GM19328 (cell line): ENCODE measurements around the gene MVD.

ENCODE experiments used
- ATAC-seq: cut with Tn5 transposase; IDR thresholded peaks from one replicate; pipeline ENCODE4 v1.9.1; 2021; ENCODE audit warnings: mild to moderate bottlenecking, moderate library complexity; ENCODE audit not compliant: unreplicated experiment

The MVD gene

DNA sequence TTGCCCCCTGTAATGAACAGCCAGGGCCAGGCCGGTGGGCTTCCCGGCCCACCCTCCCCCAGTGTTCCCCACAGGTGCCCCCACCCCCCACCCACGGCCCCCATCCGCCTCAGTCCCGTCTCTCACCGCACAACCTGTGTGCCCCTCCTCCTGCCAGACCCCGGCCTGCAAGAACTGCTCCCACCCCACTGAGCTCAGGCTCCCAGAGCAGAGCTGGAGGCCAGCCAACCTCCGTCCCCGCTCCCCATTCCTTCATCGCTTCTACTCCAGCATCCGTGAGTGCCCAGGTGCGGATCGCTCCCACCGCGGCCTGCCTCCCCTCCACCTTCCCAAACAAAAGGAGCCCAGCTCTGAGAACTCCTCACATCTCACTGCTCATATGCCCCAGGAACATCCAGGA is 4.2 kb downstream of the MVD start:
- no peak for ATAC-seq

DNA sequence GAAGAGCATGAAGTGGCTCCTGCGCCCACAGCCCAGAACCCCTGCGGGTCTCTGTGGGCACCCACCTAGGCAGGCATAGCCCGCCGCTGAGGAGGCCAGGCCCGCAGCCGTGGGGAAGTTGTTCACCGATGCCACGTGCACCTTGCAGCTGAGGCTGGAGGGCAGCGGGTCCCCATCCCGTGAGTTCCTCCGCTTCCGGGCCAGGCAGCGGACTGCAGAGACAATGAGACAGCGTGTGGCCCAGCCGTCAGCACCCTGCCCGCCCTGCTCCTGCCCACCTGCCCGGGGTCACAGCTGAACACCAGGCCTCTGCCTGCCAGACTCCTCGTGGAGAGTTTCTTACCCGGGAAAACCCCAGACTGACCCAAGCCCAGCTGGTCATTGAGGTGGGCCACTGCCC is 5.5 kb downstream of the MVD start:
- ATAC-seq: no peak

DNA sequence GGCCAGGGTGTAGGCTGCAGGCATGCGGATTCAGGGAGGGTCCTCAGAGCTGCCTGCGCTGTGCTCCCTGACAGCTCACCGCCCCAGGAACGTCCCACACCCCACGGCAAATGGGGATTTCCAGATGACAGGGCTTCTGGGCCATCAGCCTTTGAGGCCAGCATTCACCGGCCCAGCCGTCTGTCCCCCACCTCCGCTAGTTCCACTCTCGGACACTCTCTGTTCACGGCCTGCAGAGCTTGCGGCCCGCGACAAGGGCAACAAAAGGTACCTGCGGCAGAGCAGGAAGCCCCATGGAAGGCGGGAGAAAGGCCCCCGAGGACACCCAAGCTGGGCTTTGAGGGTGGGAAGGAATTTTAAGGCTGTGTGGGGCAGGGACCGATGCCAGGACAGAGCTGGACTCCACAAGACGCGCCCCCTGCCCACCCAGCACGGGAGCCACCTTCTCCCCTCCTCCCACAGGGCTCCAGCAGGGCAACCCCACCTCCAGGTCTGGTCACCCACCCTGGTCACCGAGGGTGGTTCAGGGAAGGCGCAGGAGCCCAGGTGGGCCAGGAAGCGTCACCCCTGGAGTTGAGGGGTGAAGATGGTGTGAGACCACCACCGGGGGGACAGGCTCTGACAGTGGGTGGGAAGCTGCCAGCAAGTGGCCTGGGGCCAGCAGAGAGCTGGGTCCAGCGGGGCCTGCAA is 6.5 kb downstream of the MVD start:
- no peak for ATAC-seq

DNA sequence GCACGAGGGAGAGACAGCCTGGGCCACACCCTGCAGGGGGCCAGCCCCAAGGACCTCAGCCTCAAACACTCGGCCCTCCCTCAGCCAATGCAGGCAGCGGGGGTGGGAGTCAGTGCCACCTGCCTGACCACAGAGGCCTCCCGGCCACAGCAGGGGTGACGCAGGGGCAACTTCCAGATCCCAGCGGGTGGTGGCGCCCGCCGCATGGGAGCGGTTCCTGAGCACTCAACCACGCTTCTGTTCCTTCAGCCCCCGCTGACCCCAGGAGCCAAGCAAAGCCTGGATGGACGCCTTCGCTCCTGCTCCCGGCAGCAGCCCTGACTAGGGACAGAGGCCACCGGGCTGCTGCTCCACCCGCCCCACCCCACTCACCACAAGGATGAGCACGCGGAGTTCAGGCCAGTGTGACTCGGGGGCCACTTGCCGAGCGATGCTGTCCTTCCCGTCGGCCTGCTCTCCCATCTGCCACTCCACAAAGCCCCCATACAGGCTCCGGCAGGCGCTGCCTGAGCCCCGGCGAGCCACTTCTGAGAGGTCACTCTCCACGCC is 7.1 kb downstream of the MVD start:
- ATAC-seq: no peak

DNA sequence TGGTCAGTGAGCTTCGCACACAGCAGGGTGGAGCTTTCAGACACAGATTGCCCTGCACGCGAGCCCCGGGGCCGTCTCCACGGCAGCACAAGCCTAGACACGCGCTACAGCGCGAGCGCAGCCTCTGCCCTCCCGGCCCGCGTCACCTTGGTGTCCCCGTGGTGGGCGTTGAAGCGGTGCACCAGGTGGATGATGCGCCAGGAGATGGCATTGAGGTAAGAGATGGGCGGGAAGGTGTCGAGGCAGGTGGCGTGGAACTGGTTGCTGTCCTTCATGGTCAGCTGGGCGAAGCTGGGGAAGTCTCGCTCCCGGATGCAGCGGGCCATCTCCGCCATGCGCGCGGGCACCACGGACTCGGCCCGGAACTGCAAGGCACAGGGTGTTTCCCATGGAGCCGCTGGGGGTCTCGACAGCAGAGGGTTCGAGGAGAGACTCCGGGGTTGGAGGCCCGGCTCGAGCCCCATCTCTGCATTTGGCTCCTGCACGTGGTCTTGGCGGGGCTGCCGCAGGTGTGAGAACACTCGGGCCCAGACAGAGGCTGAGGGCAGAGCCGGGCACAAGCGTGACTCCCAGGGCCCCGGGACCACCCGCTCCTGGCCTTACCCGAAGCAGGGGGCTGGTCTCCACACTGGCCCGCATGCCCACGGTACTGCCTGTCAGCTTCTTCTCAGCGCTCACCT is 7.7 kb downstream of the MVD start:
- no peak for ATAC-seq

DNA sequence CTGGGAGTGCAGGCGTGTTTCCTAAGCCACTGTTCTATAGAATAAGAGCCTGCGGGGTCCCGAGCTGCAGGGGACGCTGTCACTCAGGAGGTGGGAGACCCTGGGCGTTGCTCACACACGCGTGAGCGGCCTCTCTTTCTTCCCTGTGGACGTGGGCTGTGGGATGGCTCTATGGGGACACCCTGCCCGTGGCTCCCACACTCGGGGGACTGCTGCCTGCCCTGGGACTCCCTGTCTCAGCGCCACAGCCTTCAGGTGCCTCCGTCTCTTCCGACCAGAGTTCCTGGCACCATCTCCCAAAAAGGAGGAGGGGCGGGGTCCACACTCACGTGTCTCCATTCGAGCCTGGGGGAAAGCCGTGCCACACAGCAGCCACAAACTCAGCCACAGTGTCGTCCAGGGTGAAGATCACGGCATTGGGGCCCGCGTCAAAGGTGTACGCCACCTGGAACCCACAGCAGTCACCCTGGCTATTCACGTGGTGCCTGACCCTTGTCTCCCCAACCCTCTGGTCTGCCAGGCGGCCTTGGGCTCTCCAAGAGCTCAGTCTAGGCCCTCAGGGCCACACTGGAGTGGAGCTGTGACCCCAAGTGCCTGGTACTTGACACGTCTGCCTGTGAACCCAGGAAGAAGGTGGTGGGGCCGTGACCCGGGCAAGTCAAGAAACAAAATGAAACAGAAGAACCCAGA is 8.4 kb downstream of the MVD start:
- no peak for ATAC-seq

DNA sequence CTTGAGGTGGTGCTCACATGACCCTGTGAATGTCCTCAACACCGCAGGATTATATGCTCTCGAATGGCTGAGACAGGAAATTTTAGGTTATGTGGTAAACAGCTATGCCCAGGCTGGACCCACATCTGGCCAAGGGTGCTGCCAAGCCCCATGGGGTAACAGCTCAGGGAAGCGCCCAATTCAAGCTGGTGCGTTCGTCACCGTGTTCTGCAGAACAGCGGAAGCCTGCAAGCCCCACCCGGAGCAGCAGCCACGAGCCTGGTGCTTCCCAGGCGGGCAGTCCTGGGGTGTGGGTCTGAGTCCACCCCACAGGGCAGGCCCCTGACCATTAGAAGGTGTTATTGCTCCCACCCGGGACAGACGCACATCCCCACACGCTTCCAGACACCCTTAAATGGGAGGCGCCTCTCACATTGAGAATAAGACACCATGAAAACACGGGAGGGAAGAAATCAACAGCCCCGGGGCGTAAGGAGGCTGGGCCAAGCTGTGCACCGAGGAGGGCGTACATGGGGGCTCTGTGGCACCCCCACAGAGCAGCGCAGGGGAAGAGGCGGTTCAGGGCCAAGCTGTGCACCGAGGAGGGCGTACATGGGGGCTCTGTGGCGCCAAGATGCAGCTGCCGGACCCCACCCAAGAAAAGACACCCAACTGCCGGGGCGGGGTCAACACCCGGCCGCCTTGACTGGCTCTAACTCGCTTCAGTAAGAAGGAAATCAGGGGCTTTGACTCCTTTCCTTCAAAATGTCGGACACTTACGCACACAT is 9.1 kb downstream of the MVD start:
- no peak for ATAC-seq

DNA sequence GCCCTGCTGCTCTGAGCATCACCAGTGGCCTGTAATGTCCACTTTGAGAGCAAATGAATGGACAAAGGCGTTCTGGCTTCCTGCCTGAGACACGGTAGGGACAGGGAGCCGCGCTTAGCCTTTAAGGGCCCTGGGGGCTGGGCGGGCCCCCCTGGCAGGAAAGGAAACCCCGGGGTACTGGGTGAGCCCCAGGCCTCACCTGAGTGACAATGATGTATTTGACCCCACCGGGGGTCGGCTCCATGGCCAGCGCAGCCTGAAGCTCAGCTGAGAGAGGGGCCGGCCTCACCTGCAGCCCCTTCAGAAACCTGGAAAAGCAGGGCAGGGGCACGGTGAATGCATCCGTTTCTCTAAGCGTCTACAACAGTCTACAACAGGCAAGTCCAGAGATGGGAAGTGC is 9.8 kb downstream of the MVD start:
- no peak for ATAC-seq

DNA sequence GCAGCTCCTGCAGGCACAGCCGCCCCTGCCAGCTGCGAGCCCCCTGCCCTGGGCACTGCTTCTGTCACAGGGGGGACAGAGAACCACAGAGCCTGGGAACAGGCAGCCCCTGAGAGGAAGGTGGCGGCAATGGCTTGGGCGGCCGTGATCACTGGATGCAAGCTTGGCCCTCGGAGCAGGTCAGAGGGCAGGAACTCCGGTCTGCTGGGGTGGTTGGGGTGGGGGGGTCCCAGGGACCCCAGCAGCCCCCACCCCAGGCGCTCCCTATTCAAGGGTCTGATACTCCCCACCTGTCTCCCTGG is 10.2 kb downstream of the MVD start:
- ATAC-seq: no peak

DNA sequence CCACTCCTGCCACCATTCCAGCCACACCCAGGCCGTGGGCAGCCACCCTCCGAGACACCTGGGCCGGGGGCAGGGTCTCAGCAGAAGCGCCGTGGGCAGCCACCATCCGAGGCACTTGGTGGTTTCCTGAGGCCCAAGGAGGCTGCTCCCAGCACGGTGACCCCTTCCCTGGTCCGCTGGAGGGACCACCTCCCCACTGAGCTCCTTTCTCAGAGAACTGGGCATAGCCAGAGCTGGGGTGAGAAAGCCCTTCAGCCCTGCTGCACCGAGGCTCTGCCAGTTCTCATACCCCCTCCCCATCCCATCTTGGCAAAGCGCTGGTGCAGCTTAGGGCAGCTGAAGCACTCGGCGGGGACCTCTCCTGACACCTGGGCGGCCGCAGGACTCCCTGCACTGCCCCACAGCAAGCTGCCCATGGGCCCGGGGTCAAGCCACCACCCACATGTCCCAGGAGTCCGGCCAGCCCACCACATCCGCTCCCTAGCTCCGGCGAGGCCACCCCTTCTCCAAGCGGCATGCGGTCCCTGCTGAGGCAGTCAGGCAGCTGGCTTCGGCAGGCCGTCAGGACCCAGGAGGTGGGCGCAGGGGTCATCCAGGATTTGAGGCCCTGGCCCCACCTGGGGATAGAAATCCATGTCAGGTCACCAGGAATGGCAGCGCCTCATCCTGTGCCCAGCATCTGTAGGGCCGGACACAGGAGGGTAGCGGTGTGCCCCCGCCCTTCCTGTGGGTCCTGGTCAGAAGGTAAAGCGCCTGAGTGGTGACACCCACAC is 10.7 kb downstream of the MVD start:
- ATAC-seq: no peak

DNA sequence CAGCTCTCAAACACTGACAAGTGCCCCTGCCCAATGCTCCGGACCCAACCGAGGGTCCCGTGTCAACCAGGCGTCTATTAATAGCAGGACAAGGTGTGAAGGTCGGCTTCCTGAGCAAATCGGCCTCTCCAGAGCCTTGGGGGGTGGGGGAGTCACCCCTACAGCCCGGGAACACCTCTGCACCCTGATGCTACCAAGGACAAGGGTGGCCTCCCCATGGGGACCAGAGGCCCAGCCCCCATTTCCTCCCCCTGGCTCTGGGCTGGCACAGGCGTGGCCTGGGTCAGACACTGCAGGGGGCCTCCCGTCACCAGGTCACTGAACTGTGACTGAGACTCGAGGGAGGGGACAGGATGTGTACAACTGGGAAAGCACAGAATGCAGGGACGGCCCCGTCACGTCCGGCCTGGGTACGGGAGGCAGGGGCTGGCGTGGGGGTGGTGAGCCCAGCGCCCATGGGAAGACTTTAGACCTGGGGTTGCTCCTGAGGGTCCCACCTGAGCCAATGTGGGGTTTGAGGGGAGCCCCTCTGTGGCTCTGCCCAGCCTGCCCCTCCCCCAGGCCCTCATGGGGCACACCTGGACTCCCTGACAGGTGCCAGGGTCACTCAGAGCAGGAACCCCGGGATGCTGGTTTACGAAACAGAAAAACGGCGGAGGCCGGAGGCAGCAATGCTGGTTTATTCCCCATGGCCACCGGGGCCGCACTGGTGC is 11.5 kb downstream of the MVD start:
- peak; percentile 64 for ATAC-seq

DNA sequence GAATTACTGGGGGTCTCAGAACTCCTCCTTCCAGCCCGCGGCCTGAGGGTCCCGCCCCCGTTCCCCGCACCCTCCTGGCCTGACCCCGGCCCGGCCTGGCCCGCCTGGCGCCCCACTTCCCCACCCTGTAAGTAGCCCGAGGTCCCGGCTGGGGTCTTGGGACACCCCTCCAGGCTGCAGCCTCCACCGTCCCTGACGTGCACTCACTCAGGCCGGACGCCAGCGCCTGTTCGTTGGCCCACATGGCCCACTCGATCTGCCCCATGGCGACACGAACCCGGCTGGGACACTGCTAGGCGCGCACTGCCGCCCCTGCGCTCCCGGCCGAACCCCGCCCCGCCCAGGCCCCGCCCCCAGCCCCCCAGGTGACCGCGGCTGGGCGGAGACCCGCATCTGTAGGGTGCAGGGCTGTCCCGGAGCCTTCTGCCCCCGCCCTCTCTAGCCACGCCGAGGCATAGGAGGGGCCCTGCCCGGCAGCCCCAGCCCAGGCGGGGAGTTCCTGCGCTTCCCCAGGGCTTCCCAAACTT is 12.1 kb downstream of the MVD start, which contains the start of gene CYBA:
CYBA (minus strand) TSS at position 305 of the 527 bp plus-strand sequence; CDS start at position 265, 40 bp downstream.
- ATAC-seq: peak; percentile 66

DNA sequence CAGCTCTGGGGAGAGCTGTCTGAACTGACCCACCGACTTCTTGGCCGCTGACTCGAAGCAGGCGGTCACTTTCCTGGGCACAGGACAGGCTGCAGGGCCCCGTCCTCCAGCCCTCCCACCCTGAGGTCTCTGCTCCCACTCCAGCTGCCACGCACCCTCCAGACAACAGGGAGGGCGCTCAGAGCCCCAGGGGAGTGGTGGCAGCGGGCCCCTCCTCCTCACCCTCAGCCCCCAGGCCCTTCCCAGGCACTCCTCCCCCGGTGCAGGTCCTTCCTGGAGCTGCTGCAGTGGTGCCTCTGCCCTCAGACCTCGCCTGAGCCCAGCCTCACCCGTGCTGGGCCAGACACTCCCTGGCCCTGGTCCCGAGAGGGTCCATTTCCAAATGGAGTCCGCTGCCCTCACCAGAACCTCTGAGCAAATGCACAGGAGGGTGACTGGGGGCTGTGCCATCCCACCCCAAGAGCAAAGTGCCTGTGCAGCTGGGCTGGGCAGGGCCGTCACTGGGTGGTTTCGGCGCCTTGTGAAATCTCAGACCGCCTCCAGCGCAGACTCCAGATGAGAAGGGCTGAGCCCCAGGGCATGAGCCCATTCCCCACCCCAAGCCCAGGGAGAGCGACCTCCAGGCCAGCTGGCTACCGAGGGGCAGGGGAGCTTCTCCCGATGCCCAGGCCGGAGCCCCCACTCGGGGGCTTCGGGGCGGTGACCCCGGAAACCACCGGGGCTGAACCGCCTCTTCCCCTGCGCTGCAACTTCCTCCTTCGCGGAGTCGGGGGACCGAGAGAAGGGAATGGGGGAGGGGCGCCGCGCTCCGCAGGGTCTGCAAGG is 12.8 kb downstream of the MVD start:
- peak; percentile 20 for ATAC-seq

DNA sequence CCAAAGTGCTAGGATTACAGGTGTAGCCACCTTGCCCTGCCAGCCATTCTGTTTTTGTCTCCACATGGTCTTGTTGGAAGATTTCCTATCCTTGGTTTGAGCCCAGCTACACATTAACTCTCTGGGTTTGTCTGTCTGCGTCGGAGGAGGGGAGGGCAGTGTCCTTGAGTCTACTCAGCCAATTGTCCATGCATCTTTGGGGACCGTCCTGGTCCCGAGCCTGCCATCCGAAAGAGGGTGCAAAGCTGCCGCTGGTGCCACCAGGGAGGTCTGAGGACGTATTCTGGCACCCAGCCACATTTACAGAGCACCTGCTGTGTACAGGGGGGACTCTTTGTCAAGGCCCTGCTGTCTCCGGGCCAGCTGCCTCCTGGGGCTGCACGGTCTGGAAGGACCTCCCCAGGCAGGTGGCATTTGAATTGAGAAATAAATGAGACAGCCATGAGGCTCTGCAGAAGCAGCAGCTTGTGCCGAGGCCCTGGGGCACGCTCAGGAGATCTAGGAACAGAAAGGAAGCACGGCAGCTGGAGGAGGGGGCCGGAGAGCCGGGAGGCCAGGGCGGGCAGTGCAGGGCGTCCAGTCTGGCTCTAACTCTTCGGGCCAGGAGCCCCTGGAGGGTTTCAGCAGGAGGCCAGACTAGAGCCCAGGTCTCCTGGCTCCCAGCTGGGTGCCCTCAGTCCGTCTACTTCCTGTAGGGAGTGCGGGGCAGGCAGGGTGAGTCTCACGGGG is 13.5 kb downstream of the MVD start:
- ATAC-seq: no peak

DNA sequence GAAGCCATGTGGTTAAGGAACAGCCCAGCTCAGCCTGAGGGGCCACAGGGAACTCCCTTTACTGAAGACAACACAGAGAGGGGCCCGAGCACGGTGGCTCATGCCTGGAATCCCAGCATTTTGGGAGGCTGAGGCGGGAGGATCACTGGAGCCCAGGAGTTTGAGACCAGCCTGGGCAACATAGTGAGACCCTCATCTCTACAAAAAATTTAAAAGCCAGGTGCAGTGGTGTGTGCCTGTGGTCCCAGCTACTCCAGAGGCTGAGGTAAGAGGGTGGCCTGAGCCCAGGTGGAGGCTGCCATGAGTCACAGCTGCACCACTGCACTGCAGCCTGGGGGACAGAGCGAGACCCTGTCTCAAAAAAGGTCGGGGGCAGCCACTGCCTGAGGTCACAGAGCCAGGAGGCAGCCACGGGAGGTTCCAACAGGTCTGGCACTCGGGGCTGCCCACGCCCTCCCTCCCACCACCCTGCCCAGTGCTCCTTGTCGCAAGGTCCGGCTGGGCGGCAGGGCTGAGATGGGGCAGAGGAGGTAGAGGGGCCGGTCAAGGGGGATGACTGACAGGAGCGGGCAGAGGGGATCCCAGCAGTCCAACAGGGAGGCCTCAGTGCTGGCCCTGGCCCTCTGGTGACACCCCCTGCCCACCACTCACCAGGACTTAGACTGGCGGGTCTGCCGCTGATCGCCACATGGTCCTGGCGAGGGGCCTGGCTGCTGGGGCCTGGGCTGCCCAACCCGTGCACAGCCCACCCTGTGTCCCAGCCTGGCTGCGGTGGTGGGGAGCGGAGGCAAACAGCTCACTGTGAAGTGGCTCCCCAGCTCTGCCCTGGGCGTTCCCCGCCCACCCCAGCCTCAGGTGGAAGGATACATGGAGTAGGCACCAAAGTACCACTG is 15.5 kb downstream of the MVD start:
- ATAC-seq: no peak

DNA sequence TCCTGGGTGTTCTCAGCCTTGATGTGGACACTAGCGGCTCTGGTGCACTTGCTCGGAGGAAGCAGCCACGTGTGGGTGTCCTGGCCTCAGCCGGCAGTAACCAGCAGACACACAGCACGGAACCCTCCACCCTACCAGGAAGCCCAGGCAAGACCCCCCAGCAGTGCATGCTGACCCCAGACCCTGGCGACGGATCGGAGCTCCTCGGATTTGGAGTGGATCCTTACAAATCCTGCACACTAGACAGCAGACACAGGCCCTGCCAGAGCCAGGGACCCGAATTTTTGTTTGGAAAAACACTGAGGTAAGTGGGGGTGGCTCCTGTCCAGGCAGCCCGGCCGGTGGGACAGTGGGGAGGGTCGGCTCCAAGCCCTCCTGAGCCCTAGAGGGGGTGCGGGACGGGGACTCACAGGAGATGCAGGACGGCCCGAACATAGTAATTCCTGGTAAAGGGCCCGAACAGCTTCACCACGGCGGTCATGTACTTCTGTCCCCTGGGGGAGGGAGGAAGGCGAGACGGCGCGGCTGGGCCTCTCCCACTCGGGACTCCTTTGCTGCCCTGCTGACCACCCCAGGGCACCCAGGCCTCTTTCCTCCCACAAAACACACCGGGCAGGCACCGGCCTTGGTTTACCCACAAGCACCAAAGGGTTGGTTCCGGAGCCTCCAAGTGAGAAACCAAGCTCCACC is 16.4 kb downstream of the MVD start:
- ATAC-seq: no peak
